Stimulated activated CD4-positive, alpha-beta T cell treated with anti-CD3 and anti-CD28 coated beads, Interleukin-4, amount 100 ng/mL, for 1 hour (primary cell): ENCODE data around the gene NBEAL1.
"Not testable (repeated sequence)": the region's sequence is repeated elsewhere in the genome, so short reads cannot be mapped to it uniquely, and the experiment has no call there.

Experiments used
- DNase-seq: peaks from one replicate; pipeline ENCODE4 v3.0.0-alpha.2; 2020

Gene NBEAL1

GRCh38 chr2:203014456-203015199 is at the start of gene NBEAL1:
NBEAL1 (plus strand) TSS chr2:203014875; CDS start chr2:203016385, 1,510 bp downstream.
- DNase-seq = peak; percentile 93

- no peak for DNase-seq
Observed at GRCh38 chr2:202965810-202966460, 48.7 kb upstream of the NBEAL1 start.

- DNase-seq = not testable (repeated sequence)
Observed at GRCh38 chr2:202969404-202969803, 45.3 kb upstream of the NBEAL1 start.

DNA sequence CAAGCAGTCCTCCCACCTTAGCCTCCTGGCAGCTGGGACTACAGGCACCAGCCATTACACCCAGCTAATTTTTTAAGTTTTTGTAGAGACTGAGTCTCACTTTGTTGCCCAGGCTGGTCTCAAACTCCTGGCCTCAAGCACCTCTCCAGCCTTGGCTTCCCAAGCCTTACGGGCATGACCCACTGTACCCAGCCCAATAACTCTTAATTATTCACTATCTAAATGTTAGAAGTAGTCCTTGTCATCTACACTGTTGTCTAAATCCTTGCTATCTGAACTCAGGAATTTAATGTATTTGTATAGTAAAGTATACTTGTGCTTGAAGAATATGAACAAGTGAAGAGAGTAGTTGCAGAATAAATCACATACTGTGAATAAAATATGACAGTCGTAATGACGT is 37.9 kb upstream of the NBEAL1 start:
- no peak for DNase-seq

DNA sequence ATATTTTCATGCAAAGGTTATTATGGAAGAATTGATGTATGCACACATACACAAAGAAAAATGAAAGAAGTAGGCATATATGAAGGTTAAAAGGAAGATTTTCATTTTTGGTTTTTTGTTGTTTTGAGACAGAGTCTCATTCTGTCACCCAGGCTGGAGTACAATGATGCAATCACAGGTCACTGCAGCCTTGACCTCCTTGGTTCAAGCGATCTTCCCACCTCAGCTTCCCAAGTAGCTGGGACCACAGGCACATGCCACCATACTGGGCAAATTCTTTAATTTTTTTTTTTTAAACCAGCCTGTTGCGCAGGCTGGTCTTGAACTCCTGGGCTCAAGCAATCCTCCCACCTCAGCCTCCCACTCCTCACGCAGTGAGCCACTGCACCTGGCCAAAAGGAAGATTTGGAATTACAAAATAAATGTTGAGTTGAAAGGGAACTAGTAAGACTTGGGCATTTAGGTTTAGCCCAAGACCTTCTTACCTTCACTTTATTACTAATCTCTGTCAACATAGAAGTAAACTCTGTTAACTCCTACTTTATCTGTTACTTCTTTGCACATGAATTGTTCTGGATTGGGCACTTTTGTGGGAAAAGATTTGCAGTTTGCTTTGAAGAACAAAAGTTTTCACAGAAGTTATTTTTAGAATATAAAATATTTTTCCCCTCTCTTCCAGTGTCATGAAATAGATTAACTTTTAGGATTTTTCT is 31.7 kb upstream of the NBEAL1 start:
- no peak for DNase-seq

- no peak for DNase-seq
Observed at GRCh38 chr2:202989749-202990148, 24.9 kb upstream of the NBEAL1 start.

DNA sequence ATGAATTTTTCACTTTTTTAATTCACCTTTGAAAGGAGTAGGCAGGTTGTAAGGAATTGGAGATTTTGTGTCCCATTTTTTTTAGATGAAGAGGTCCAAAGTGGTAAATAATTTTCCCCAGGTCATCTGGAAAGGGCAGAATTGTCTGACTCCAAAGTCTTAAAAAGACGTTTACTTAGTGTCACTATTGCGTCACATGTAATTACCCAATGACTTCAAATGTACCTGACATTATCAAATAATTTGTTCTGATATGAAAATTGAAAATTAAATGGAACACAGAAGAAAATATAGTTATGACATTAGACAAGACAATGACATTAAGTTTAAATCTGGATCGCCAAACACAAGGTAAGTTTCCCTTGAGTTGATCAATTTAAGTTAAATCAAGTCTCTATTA is 24.2 kb upstream of the NBEAL1 start:
- DNase-seq = no peak

GRCh38 chr2:202997113-202997512 is 17.6 kb upstream of the NBEAL1 start:
- not testable (repeated sequence) for DNase-seq

DNA sequence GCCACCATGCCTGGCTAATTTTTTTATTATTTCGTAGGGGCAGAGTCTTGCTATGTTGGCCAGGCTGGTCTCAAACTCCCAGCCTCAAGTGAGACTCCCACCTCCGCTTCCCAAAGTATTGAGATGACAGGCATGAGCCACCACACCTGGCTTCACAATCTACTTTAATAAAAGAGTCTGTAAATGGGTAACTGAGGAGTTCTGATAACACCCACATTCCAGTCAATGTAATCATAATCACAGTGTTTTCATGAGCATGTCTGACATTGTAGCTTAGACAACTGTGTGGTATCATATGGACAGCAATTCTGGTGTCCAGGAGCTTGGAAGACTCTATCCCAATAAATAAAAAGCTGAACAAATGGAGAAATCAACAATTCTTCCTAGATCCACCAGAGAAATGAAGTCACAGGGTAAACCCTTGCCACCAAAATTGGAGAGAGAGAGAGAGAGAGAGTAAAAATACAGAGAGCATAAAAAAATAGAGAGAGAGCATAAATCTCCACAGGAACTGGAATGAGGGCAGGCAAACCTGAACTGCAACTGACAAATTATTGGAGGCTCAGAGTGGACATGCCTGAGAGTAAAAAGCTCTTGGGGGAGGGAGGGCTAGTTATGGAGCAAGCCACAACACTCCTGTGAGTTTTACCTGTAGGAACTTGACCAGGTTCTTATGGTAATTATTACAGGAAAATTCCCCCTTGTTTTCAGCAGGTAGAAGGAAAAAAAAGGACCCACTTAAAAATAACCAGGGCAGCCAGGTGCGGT is 12.4 kb upstream of the NBEAL1 start:
- DNase-seq = no peak

- no peak for DNase-seq
Observed at GRCh38 chr2:203003716-203004115, 11.0 kb upstream of the NBEAL1 start.

DNA sequence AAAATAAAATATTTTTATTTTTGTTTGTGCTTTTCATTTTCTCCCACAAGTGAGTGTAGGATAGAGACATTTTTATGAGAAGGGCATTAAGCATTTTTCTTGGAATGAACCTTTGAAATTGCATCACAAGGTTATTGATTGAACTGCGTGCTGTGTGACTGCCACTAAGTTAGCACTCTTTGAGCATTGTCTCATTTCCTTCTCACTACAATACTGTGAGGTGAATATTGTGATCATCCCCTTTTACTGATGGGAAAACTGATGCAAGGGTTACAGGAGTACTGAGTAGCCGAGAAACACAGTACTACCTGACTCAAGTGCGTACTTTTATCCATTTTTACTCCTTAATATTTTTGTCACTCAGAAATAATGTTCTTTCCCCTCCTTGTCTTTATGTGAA is 2.0 kb downstream of the NBEAL1 start:
- no peak for DNase-seq

DNA sequence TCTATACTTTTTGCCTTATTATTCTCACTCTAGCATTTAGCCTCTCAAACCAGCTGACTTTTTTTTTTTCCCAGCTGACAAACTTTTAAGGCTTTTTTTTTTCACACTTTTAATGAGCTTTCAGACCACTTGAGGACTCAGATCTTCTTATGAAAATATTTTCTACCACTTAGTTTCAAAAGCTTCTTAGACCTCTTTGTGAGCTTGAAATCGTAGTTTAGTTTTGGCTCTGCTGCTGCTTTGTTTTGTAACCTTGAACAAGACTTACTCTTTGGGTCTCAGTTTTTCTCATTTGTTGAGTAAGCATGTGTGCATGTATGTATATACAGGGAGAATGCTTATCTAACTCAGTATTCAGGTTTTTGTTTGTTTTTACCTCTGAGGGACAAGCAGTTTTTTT is 3.5 kb downstream of the NBEAL1 start:
- DNase-seq = no peak

DNA sequence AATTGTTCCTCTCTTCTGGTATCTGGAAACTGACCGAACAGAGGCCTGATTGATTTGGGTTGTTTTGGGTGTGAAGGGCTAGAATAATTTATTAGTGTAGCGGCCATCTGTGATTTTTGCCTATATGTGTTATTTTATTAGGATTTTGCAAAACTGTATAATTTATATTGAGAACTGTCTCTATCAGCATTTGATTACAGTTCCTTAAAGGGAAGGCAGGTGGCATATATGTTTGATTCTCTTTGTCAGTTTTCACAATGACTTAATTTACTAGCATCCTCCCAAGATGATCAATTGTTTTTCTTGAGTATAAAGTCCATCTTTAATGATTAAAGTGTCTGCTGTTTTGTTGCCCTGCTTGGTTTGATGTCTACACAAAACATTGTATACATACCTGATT is 4.5 kb downstream of the NBEAL1 start:
- no peak for DNase-seq

- no peak for DNase-seq
Observed at GRCh38 chr2:203021991-203022390, 7.3 kb downstream of the NBEAL1 start.

DNA sequence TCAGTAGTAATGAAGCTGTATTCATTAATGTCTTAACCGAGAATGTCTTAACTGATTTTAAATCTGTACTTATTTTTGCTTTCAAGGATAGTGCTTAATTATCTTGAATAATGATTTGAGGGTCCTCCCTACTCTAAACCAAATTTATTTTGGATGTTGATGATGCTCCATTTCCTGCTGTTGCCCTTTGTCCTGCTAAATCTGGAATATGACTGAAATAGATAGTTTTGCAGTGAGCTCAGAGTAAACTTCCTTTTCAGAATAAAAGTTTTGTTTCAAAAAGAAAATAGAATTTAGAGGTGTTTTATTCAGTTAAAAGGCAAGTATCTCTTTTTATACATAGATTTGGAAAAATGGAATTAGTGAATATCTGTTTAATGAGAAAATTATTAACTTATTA is 8.1 kb downstream of the NBEAL1 start:
- no peak for DNase-seq

DNA sequence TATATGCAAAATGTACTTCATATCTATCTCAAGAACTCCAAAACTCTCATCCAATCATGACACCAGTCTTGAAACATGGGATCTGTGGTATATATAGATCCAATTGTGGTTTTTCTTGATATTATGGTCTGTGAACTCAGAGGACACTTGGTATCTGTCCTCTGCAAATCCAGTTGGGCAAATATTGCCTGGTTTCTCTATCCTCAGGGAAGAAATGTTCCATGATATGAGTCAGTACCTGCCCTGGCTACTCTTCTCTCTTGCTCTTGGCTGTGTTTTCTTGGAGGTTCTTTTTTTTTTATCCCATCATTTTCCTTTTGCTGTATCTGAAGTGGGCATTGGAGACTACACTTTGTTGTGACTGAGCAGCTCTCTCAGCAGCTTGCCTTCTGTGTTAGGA is 10.9 kb downstream of the NBEAL1 start:
- no peak for DNase-seq

DNA sequence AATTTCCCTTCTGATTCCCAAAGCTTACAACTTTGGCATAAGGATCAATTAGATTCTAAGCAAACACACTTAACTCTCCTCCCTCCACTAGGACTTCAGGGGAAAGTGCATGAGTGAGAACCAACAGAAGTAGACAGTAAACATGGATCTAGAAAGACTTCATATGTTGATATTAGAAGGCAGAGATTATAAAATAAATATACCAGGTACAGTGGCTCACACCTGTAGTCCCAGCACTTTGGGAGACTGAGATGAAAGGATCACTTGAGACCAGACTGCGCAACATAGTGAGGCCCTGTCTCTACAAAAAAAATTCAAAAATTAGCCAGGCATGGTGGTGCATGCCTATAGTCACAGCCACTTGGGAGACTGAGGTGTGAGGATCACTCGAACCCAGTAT is 15.9 kb downstream of the NBEAL1 start:
- no peak for DNase-seq

DNA sequence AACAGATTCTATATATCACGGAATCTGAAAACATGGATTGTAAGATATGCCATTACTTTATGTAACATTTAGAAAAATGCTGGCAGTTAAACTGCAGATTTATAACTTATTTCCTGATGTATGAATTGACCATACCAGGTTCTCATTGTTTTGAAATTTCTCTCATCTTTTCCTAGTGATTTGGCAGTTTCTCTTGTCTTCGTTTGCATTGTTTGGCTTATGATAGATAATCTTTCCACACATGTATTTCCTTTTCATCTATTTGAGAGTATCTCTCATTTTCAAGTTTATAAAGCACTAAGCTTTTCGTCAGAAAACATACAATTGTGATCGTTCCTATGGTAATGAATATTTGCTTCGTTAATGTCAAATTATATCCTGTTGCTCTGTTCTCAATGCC is 16.3 kb downstream of the NBEAL1 start:
- no peak for DNase-seq

DNA sequence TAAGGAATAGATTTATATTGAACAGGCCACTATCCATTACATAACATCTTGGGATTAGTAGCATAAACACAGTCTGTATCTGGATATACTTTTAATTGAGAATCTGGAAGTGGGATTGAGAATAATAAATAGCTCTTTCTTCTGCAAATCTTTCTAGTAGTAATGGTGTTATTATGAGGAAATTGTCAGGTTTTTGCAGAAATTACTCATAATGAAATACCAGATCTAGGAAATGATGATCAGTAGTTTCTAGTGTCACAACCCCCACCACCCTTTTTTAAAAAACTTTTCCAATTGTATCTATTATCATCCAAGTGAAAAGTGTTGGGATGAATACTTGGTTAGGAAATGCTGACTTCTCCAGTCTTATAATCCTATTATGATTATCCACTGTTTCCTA is 18.7 kb downstream of the NBEAL1 start:
- no peak for DNase-seq

DNA sequence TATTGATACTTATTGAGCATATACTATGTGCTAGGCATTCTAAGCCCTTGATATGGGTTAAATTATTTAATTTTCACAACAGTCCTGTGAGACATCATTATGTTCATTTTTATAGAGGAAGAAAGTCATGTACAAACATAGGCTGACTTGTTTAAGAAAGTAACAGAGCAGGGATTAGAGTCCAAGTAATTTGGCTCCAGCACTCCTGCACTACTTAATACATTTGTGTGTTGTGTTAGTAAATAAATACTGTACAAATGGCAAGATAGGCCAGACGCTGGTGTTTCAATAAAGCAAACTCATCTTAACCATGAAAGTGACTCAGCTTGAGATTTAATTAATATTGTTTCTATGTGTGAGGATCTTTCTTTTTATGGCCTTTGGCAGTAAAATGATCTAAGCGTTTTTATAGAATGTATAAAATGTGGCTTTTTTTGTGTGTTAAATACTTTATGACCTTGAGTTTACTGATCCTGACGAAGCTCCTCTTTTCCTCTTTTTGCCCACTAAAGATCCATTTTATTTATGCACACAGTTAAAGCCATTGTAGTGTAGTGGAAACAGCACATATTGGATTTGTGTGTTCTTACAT is 21.3 kb downstream of the NBEAL1 start:
- no peak for DNase-seq

GRCh38 chr2:203037026-203037425 is 22.4 kb downstream of the NBEAL1 start:
- DNase-seq = no peak

DNA sequence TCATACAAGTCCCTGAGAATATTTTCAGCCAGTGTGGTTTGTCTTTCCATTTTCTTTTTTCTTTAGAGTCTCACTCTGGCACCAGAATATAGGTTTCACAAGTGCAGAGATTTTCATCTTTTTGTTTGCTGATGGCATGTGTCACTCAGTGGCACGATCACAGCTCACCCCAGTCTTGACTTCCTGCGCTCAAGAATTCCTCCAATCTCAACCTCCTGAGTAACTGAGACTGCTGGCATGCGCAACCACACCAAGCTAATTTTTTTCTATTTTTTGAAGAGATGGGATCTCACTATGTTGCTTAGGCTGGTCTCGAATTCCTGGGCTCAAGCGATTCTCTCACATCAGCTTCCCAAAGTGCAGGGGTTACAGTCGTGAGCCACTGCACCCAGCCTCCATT is 23.9 kb downstream of the NBEAL1 start:
- no peak for DNase-seq

DNA sequence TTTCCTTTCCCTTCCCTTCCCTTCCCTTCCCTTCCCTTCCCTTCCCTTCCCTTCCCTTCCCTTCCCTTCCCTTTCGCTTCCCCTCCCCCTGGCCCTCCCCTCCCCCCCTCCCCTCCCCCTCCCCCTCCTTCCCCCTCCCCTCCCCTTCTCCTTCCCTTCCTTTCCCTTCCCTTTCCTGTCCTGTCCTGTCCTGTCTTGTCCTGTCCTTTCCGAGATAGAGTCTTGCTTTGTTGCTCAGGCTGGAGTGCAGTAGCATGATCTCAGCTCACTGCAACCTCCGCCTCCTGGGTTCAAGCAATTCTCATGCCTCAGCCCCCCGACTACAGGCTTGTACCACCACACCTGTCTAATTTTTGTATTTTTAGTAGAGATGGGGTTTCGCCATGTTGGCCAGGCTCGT is 24.5 kb downstream of the NBEAL1 start:
- not testable (repeated sequence) for DNase-seq
